Activated naive CD4-positive, alpha-beta T cell treated with anti-CD3 and anti-CD28 coated beads for 36 hours (primary cell): ENCODE data around the gene ASF1B. TPM values are rescaled to one million over a fixed set of nuclear protein-coding genes. Genes with fewer than 3 reads are reported as not detected.
"Not testable (repeated sequence)": the region's sequence is repeated elsewhere in the genome, so short reads cannot be mapped to it uniquely, and the experiment has no call there.

ENCODE experiments used
- CTCF ChIA-PET: fragments of 350-600 bp; sonication (Branson Sonifier 250); formaldehyde crosslinking; loops from one replicate; lab custom pipeline; 2021; ENCODE audit warnings: antibody characterized with exemption; lab: Charles Lee
- DNase-seq: peaks from one replicate; pipeline ENCODE4 v3.0.0-alpha.2; 2020
- H3K27ac Mint-ChIP-seq: one replicate; pipeline ENCODE4 v1.8.0; 2021; ENCODE audit warnings: mild to moderate bottlenecking, mixed read lengths
- H3K27me3 Mint-ChIP-seq: one replicate; pipeline ENCODE4 v1.8.0; 2021; ENCODE audit warnings: low read depth, mixed read lengths
- H3K36me3 Mint-ChIP-seq: one replicate; pipeline ENCODE4 v1.8.0; 2021; ENCODE audit warnings: low read depth, mixed read lengths
- H3K4me1 Mint-ChIP-seq: one replicate; pipeline ENCODE4 v1.8.0; 2021; ENCODE audit warnings: low read depth, mixed read lengths
- H3K4me3 Mint-ChIP-seq: one replicate; pipeline ENCODE4 v1.8.0; 2021; ENCODE audit warnings: mild to moderate bottlenecking, moderate library complexity, mixed read lengths
- H3K9me3 Mint-ChIP-seq: one replicate; pipeline ENCODE4 v1.8.0; 2021; ENCODE audit warnings: mixed read lengths
- intact Hi-C: fragments of 100-400 bp; cut with micrococcal nuclease; formaldehyde crosslinking; loops from one replicate; pipeline ENCODE4 v1.15.1; 2023
- total RNA-seq, 2 experiments: library from RNA; stranded (reverse); gene quantifications; one replicate each; pipeline ENCODE4 v1.2.3, GENCODE V29; 2021

ASF1B gene
- total RNA-seq, 2 experiments from 2014 or later: 54.7 to 56.6 TPM

- Mint-ChIP-seq H3K4me1 (peaks cover 52% of the 10 kb centered on the region), H3K27ac (no peak overlapping the region), H3K4me3 (no peak overlapping the region), H3K9me3 (no peaks in the 10 kb centered on the region), H3K36me3 (no peaks in the 10 kb centered on the region), H3K27me3 (no peaks in the 10 kb centered on the region)
- intact Hi-C loops: no loop called here
- no peak for DNase-seq
- CTCF ChIA-PET: interaction anchor here (0.6 to 1.2 kb wide), 2 partner anchors 11 to 114 kb away, joined by 4 read pairs; partner anchors contain the start of gene ASF1B
These were observed 10.4 kb upstream of the ASF1B start for GRCh38 chr19:14146789-14147216.

- CTCF ChIA-PET: interaction anchor here (0.9 to 1.3 kb wide), 3 partner anchors 9 to 72 kb away, joined by 3 to 4 read pairs (median 3); partner anchors contain the start of gene ASF1B
- H3K27ac Mint-ChIP-seq, H3K36me3 Mint-ChIP-seq, H3K4me3 Mint-ChIP-seq, intact Hi-C loops, DNase-seq, H3K27me3 Mint-ChIP-seq, H3K9me3 Mint-ChIP-seq: not testable (repeated sequence)
- peaks cover 57% of the 10 kb centered on the region for H3K4me1 Mint-ChIP-seq
These were observed 9.8 kb upstream of the ASF1B start for GRCh38 chr19:14146169-14146568.

- Mint-ChIP-seq H3K27ac (no peak overlapping the region), H3K27me3 (no peaks in the 10 kb centered on the region)
These were observed 9.0 kb upstream of the ASF1B start for GRCh38 chr19:14145381-14145780.

GRCh38 chr19:14142262-14143190 lies 6.1 kb upstream of the ASF1B start:
- Mint-ChIP-seq H3K4me1 (peaks cover 54% of the 10 kb centered on the region), H3K27ac (no peak overlapping the region), H3K9me3 (no peaks in the 10 kb centered on the region), H3K36me3 (peaks cover 7% of the 10 kb centered on the region), H3K27me3 (no peaks in the 10 kb centered on the region), H3K4me3 (no peak overlapping the region)
- CTCF ChIA-PET: interaction anchor here (0.6 to 1.1 kb wide), 2 partner anchors 57 to 206 kb away, joined by 3 read pairs; no protein-coding TSS in a partner anchor
- intact Hi-C loops: no loop called here
- no peak for DNase-seq

More at GRCh38 chr19:14145381-14145780, 9.0 kb upstream of the ASF1B start:
- peaks cover 61% of the 10 kb centered on the region for H3K4me1 Mint-ChIP-seq
- DNase-seq: no peak
- H3K9me3 Mint-ChIP-seq: no peaks in the 10 kb centered on the region
- H3K4me3 Mint-ChIP-seq: no peak overlapping the region
- intact Hi-C loops: no loop called here
- CTCF ChIA-PET: interaction anchor here (0.9 to 1.3 kb wide), 3 partner anchors 8 to 72 kb away, joined by 3 to 4 read pairs (median 3); partner anchors contain the start of gene ASF1B
- H3K36me3 Mint-ChIP-seq: peaks cover 2% of the 10 kb centered on the region

GRCh38 chr19:14141041-14141440 lies 4.7 kb upstream of the ASF1B start:
- H3K27ac Mint-ChIP-seq: no peak overlapping the region
- intact Hi-C loops: no loop called here
- H3K4me1 Mint-ChIP-seq: peaks cover 43% of the 10 kb centered on the region
- CTCF ChIA-PET: interaction anchor here (2.7 kb wide), 1 partner anchor 207 kb away, joined by 15 read pairs; no protein-coding TSS in a partner anchor
- DNase-seq: no peak
- peaks cover 9% of the 10 kb centered on the region for H3K36me3 Mint-ChIP-seq
- H3K4me3 Mint-ChIP-seq: no peak overlapping the region
- no peaks in the 10 kb centered on the region for H3K27me3 Mint-ChIP-seq
- no peaks in the 10 kb centered on the region for H3K9me3 Mint-ChIP-seq

- no peak for DNase-seq
- Mint-ChIP-seq H3K36me3 (peaks cover 13% of the 10 kb centered on the region), H3K4me1 (peaks cover 41% of the 10 kb centered on the region), H3K9me3 (no peaks in the 10 kb centered on the region), H3K4me3 (no peak overlapping the region), H3K27me3 (no peaks in the 10 kb centered on the region), H3K27ac (no peak overlapping the region)
- CTCF ChIA-PET: interaction anchor here (0.6 to 2.7 kb wide), 5 partner anchors 8 to 208 kb away, joined by 3 to 15 read pairs (median 5); no protein-coding TSS in a partner anchor
- intact Hi-C loops: loop anchor here (5.0 kb wide), 1 partner anchor 57 kb away; no protein-coding TSS in a partner anchor
These were observed 3.6 kb upstream of the ASF1B start for GRCh38 chr19:14139944-14140343.

GRCh38 chr19:14138576-14139265 lies 2.3 kb upstream of the ASF1B start:
- Mint-ChIP-seq H3K9me3 (no peaks in the 10 kb centered on the region), H3K27me3 (no peaks in the 10 kb centered on the region), H3K27ac (peak overlapping the region; percentile 65), H3K4me1 (peaks cover 48% of the 10 kb centered on the region), H3K4me3 (peak overlapping the region; percentile 46), H3K36me3 (peaks cover 20% of the 10 kb centered on the region)
- DNase-seq: no peak
- intact Hi-C loops: loop anchor here (5.0 kb wide), 1 partner anchor 59 kb away; no protein-coding TSS in a partner anchor
- CTCF ChIA-PET: interaction anchor here (0.6 to 3.6 kb wide), 6 partner anchors 10 to 209 kb away, joined by 3 to 15 read pairs (median 6); no protein-coding TSS in a partner anchor

GRCh38 chr19:14135985-14136508 lies 342 bp downstream of the ASF1B start:
- no peak for DNase-seq
- no peaks in the 10 kb centered on the region for H3K9me3 Mint-ChIP-seq
- CTCF ChIA-PET: interaction anchor here (0.6 to 3.6 kb wide), 36 partner anchors 10 to 364 kb away, joined by 3 to 17 read pairs (median 4); partner anchors contain the start of genes C19orf67, MISP3 and PRKACA
- intact Hi-C loops: loop anchor here (1.0 to 5.0 kb wide), 7 partner anchors 19 to 339 kb away; partner anchors contain the start of genes PRKACA and PTGER1
- no peaks in the 10 kb centered on the region for H3K27me3 Mint-ChIP-seq
- peaks cover 36% of the 10 kb centered on the region for H3K4me1 Mint-ChIP-seq
- peak overlapping the region; percentile 74 for H3K27ac Mint-ChIP-seq
- H3K4me3 Mint-ChIP-seq: peak overlapping the region; percentile 83
- H3K36me3 Mint-ChIP-seq: peaks cover 21% of the 10 kb centered on the region

- intact Hi-C loops: loop anchor here (5.0 kb wide), 1 partner anchor 62 kb away; no protein-coding TSS in a partner anchor
- Mint-ChIP-seq H3K27ac (no peak overlapping the region), H3K4me1 (peaks cover 34% of the 10 kb centered on the region), H3K4me3 (peak overlapping the region; percentile 83), H3K27me3 (no peaks in the 10 kb centered on the region), H3K36me3 (peaks cover 20% of the 10 kb centered on the region), H3K9me3 (no peaks in the 10 kb centered on the region)
- no peak for DNase-seq
- CTCF ChIA-PET: interaction anchor here (0.7 to 2.3 kb wide), 5 partner anchors 11 to 285 kb away, joined by 3 to 5 read pairs (median 4); no protein-coding TSS in a partner anchor
These were observed 1.0 kb downstream of the ASF1B start for GRCh38 chr19:14135355-14135754.

GRCh38 chr19:14127929-14128509 lies 8.4 kb downstream of the ASF1B start:
- Mint-ChIP-seq H3K27ac (no peak overlapping the region), H3K27me3 (no peaks in the 10 kb centered on the region), H3K9me3 (no peaks in the 10 kb centered on the region), H3K4me1 (no peaks in the 10 kb centered on the region), H3K36me3 (peaks cover 28% of the 10 kb centered on the region), H3K4me3 (no peak overlapping the region)
- no peak for DNase-seq
- intact Hi-C loops: no loop called here
- CTCF ChIA-PET: no interaction called here

- no peaks in the 10 kb centered on the region for H3K27me3 Mint-ChIP-seq
- peaks cover 33% of the 10 kb centered on the region for H3K36me3 Mint-ChIP-seq
- H3K27ac Mint-ChIP-seq: no peak overlapping the region
- no peaks in the 10 kb centered on the region for H3K4me1 Mint-ChIP-seq
- CTCF ChIA-PET: interaction anchor here (2.6 kb wide), 1 partner anchor 13 kb away, joined by 7 read pairs; no protein-coding TSS in a partner anchor
- intact Hi-C loops: no loop called here
- no peaks in the 10 kb centered on the region for H3K9me3 Mint-ChIP-seq
- H3K4me3 Mint-ChIP-seq: no peak overlapping the region
- DNase-seq: no peak
These were observed 9.2 kb downstream of the ASF1B start for GRCh38 chr19:14127176-14127575.
